ENCODE data around the gene NRG2.

Gene NRG2

GRCh38 chr5:139982975-139983240 is 60.2 kb downstream of the NRG2 start:
- H3K9me3 ChIP-seq (replicated peaks in 1 of 11): no peaks in the 10 kb centered on the region
- H3K27ac ChIP-seq: no peak overlapping the region
- TF ChIP-seq Cebpa-rat (IDR thresholded peaks at IDR 0.05): no peak
- no peaks in the 10 kb centered on the region; a peak in 1 of 22 replicates for H4K20me1 ChIP-seq
- H3K27me3 ChIP-seq: no peaks in the 10 kb centered on the region; a peak in 1 of 22 replicates
- H3K4me1 ChIP-seq: peaks cover 9 to 22% (median 16%) of the 10 kb centered on the region in 10 experiments; a peak in 18 of 20 replicates
- no peak overlapping the region for H3K4me3 ChIP-seq
- H3K4me2 ChIP-seq: no peak overlapping the region
- no peak overlapping the region for H3K9ac ChIP-seq
- no peaks in the 10 kb centered on the region for H3K36me3 ChIP-seq

- Histone ChIP-seq H3K4me2 (no peak overlapping the region), H3K4me3 (no peak overlapping the region), H3K27ac (no peak overlapping the region), H3K9me3 (replicated peaks in 1 of 11) (no peaks in the 10 kb centered on the region), H3K4me1 (peaks cover 9 to 22% (median 16%) of the 10 kb centered on the region in 10 experiments; a peak in 18 of 20 replicates), H3K9ac (no peak overlapping the region), H3K27me3 (no peaks in the 10 kb centered on the region; a peak in 1 of 22 replicates), H4K20me1 (no peaks in the 10 kb centered on the region; a peak in 1 of 22 replicates), H3K36me3 (no peaks in the 10 kb centered on the region)
- TF ChIP-seq Cebpa-rat (IDR thresholded peaks at IDR 0.05): no peak
These were observed 60.7 kb downstream of the NRG2 start for GRCh38 chr5:139982157-139982974.

- Histone ChIP-seq H3K9me3 (replicated peaks in 1 of 11) (no peaks in the 10 kb centered on the region), H3K9ac (no peak overlapping the region), H3K27me3 (no peaks in the 10 kb centered on the region; a peak in 1 of 22 replicates), H3K4me1 (peaks cover 8 to 12% (median 10%) of the 10 kb centered on the region in 10 experiments; a peak in 18 of 20 replicates), H3K36me3 (no peaks in the 10 kb centered on the region), H3K4me3 (no peak overlapping the region), H4K20me1 (no peaks in the 10 kb centered on the region; a peak in 1 of 22 replicates), H3K27ac (no peak overlapping the region), H3K4me2 (no peak overlapping the region)
- no peak for TF ChIP-seq Cebpa-rat (IDR thresholded peaks at IDR 0.05)
These were observed 62.3 kb downstream of the NRG2 start for GRCh38 chr5:139980765-139981164.

- H3K9me3 ChIP-seq (replicated peaks in 1 of 11): no peaks in the 10 kb centered on the region
- no peak overlapping the region for H3K9ac ChIP-seq
- H3K4me1 ChIP-seq: peaks cover 0 to 4% (median 1%) of the 10 kb centered on the region in 10 experiments; a peak in 12 of 20 replicates
- H3K4me2 ChIP-seq: no peak overlapping the region
- H3K27me3 ChIP-seq: no peaks in the 10 kb centered on the region; a peak in 1 of 22 replicates
- no peak for TF ChIP-seq Cebpa-rat (IDR thresholded peaks at IDR 0.05)
- no peaks in the 10 kb centered on the region for H3K36me3 ChIP-seq
- H3K27ac ChIP-seq: no peak overlapping the region
- no peak overlapping the region for H3K4me3 ChIP-seq
- no peaks in the 10 kb centered on the region; a peak in 1 of 22 replicates for H4K20me1 ChIP-seq
These were observed 63.2 kb downstream of the NRG2 start for GRCh38 chr5:139979943-139980342.

- Histone ChIP-seq H3K9ac (no peak overlapping the region), H3K4me1 (no peaks in the 10 kb centered on the region), H3K4me3 (no peak overlapping the region), H3K4me2 (no peak overlapping the region), H3K36me3 (no peaks in the 10 kb centered on the region), H3K9me3 (replicated peaks in 1 of 11) (no peaks in the 10 kb centered on the region), H3K27me3 (no peaks in the 10 kb centered on the region; a peak in 1 of 22 replicates), H4K20me1 (no peaks in the 10 kb centered on the region; a peak in 1 of 22 replicates), H3K27ac (no peak overlapping the region)
- TF ChIP-seq Cebpa-rat (IDR thresholded peaks at IDR 0.05): no peak
These were observed 63.6 kb downstream of the NRG2 start for GRCh38 chr5:139979518-139979917.

GRCh38 chr5:139976703-139977102 is 66.4 kb downstream of the NRG2 start:
- no peak for TF ChIP-seq Cebpa-rat (IDR thresholded peaks at IDR 0.05)
- Histone ChIP-seq H4K20me1 (no peaks in the 10 kb centered on the region; a peak in 1 of 22 replicates), H3K4me1 (no peaks in the 10 kb centered on the region), H3K9me3 (replicated peaks in 1 of 11) (no peaks in the 10 kb centered on the region), H3K9ac (no peak overlapping the region), H3K36me3 (no peaks in the 10 kb centered on the region), H3K4me3 (no peak overlapping the region), H3K27ac (no peak overlapping the region), H3K27me3 (no peaks in the 10 kb centered on the region; a peak in 1 of 22 replicates), H3K4me2 (no peak overlapping the region)

- H3K27me3 ChIP-seq: no peaks in the 10 kb centered on the region
- no peaks in the 10 kb centered on the region; a peak in 1 of 22 replicates for H4K20me1 ChIP-seq
- H3K9me3 ChIP-seq (replicated peaks in 1 of 11): no peaks in the 10 kb centered on the region
- H3K27ac ChIP-seq: no peak overlapping the region
- H3K9ac ChIP-seq: no peak overlapping the region
- H3K4me3 ChIP-seq: no peak overlapping the region
- no peak for TF ChIP-seq Cebpa-rat (IDR thresholded peaks at IDR 0.05)
- H3K4me1 ChIP-seq: no peaks in the 10 kb centered on the region
- H3K4me2 ChIP-seq: no peak overlapping the region
- H3K36me3 ChIP-seq: no peaks in the 10 kb centered on the region
These were observed 67.2 kb downstream of the NRG2 start for GRCh38 chr5:139975942-139976341.

- no peaks in the 10 kb centered on the region for H4K20me1 ChIP-seq
- H3K9ac ChIP-seq: no peak overlapping the region
- no peak overlapping the region for H3K27ac ChIP-seq
- H3K9me3 ChIP-seq (replicated peaks in 1 of 11): no peaks in the 10 kb centered on the region
- TF ChIP-seq Cebpa-rat (IDR thresholded peaks at IDR 0.05): no peak
- H3K4me2 ChIP-seq: no peak overlapping the region
- H3K27me3 ChIP-seq: no peaks in the 10 kb centered on the region
- H3K36me3 ChIP-seq: no peaks in the 10 kb centered on the region
- H3K4me3 ChIP-seq: no peak overlapping the region
- H3K4me1 ChIP-seq: no peaks in the 10 kb centered on the region
These were observed 67.8 kb downstream of the NRG2 start for GRCh38 chr5:139975306-139975705.

GRCh38 chr5:139974661-139975060 is 68.4 kb downstream of the NRG2 start:
- no peak overlapping the region for H3K27ac ChIP-seq
- no peak overlapping the region for H3K4me3 ChIP-seq
- H3K27me3 ChIP-seq: no peaks in the 10 kb centered on the region
- H4K20me1 ChIP-seq: no peaks in the 10 kb centered on the region
- H3K4me1 ChIP-seq: no peaks in the 10 kb centered on the region
- H3K4me2 ChIP-seq: no peak overlapping the region
- H3K9me3 ChIP-seq (replicated peaks in 1 of 11): no peaks in the 10 kb centered on the region
- H3K9ac ChIP-seq: no peak overlapping the region
- TF ChIP-seq Cebpa-rat (IDR thresholded peaks at IDR 0.05): no peak
- H3K36me3 ChIP-seq: no peaks in the 10 kb centered on the region

GRCh38 chr5:139971202-139971725 is 71.8 kb downstream of the NRG2 start:
- Histone ChIP-seq H4K20me1 (no peaks in the 10 kb centered on the region), H3K4me2 (no peak overlapping the region), H3K27me3 (no peaks in the 10 kb centered on the region), H3K4me3 (no peak overlapping the region), H3K36me3 (no peaks in the 10 kb centered on the region), H3K27ac (no peak overlapping the region), H3K9me3 (replicated peaks in 1 of 11) (no peaks in the 10 kb centered on the region), H3K4me1 (no peaks in the 10 kb centered on the region), H3K9ac (no peak overlapping the region)
- TF ChIP-seq Cebpa-rat (IDR thresholded peaks at IDR 0.05): no peak
